Keratinocyte (primary cell): ENCODE measurements around the gene DDX41.

Experiments used
- EZH2 ChIP-seq: IDR thresholded peaks from one replicate; pipeline ENCODE4 v1.6.1; 2012; ENCODE audit warnings: inconsistent platforms, mild to moderate bottlenecking, low read length, moderate library complexity
- TF ChIP-seq, protein P1 (sequence below), 3 experiments: IDR thresholded peaks in 1 of 3; conservative IDR thresholded peaks in 1 of 3; optimal IDR thresholded peaks in 1 of 3; 2 replicates in 2 of 3; 3 replicates in 1 of 3; pipeline versions ENCODE3 to v1.5.1; 2011; ENCODE audit warnings: low read length in 3 of 3, mild to moderate bottlenecking in 3 of 3, moderate library complexity in 2 of 3, control low read depth in 1 of 3, inconsistent platforms in 1 of 3; ENCODE audit not compliant: insufficient read depth in 2 of 3; ENCODE audit errors: extremely low read depth in 1 of 3

- no peak for TF ChIP-seq EZH2
- TF ChIP-seq, protein P1, sequence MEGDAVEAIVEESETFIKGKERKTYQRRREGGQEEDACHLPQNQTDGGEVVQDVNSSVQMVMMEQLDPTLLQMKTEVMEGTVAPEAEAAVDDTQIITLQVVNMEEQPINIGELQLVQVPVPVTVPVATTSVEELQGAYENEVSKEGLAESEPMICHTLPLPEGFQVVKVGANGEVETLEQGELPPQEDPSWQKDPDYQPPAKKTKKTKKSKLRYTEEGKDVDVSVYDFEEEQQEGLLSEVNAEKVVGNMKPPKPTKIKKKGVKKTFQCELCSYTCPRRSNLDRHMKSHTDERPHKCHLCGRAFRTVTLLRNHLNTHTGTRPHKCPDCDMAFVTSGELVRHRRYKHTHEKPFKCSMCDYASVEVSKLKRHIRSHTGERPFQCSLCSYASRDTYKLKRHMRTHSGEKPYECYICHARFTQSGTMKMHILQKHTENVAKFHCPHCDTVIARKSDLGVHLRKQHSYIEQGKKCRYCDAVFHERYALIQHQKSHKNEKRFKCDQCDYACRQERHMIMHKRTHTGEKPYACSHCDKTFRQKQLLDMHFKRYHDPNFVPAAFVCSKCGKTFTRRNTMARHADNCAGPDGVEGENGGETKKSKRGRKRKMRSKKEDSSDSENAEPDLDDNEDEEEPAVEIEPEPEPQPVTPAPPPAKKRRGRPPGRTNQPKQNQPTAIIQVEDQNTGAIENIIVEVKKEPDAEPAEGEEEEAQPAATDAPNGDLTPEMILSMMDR (optimal IDR thresholded peaks at IDR 0.05 in 1 of 3, IDR thresholded peaks at IDR 0.05 in 1 of 3, conservative IDR thresholded peaks at IDR 0.05 in 1 of 3; ENCODE audit: extremely low read depth in 1 of 3, insufficient read depth in 2 of 3, low read length in 3 of 3) = no peak
These were observed 44.0 kb downstream of the DDX41 start for GRCh38 chr5:177472460-177473442.
